ENCODE data around the gene TPM3. TPM values are rescaled to one million over a fixed set of nuclear protein-coding genes. Genes with fewer than 3 reads are reported as not detected.
A peak's percentile ranks its signal among the peaks of the same experiment; 100 is the strongest.

The TPM3 gene
- total and polyA plus RNA-seq, 9 of the 15 experiments (the other 6 are each of a cell fraction or from before 2014, with no cell fraction given), result 202 to 604 (median 421) TPM

- peak overlapping the region; percentile 85 for H2AFZ ChIP-seq (ENCODE audit: low read depth, low read length)
- no TSS peak for BruUV-seq (replicated peaks)
- no peaks in the 10 kb centered on the region for H3K36me3 ChIP-seq (ENCODE audit: control insufficient read depth, insufficient read depth, low read length)
- intact Hi-C loops (cut with micrococcal nuclease), result loop anchor here (5.0 kb wide), 1 partner anchor 33 kb away; no protein-coding TSS in a partner anchor
- ChIA-PET CTCF (ENCODE audit: low intra/inter-chr PET ratio) (no interaction called here), POLR2A (interaction anchor here (1.2 to 2.2 kb wide), 3 partner anchors 9 to 185 kb away, joined by 3 to 8 read pairs (median 3); partner anchors contain the start of gene SLC39A1)
- H3K4me1 ChIP-seq (replicated peaks in 1 of 2; ENCODE audit: control insufficient read depth in 2 of 2, insufficient read depth in 2 of 2, low read length in 2 of 2), result peaks cover 2 to 3% of the 10 kb centered on the region in 2 experiments; a peak in 1 of 5 replicates
- no peak for DNase-seq (ENCODE audit: extremely low read depth in 1 of 4, low spot score in 3 of 4)
- ATAC-seq, result no peak
- H4K20me1 ChIP-seq (replicated peaks; ENCODE audit: control insufficient read depth, insufficient read depth, low read length), result no peaks in the 10 kb centered on the region
- in situ Hi-C loops (cut with MboI), result no loop called here
- H3K9ac ChIP-seq (ENCODE audit: insufficient read depth in 1 of 2, low read depth in 2 of 2, low read length in 2 of 2), result no peak overlapping the region
- no peaks in the 10 kb centered on the region for H3K9me1 ChIP-seq (ENCODE audit: control insufficient read depth, insufficient read depth, low read length)
- H3K4me2 ChIP-seq (ENCODE audit: insufficient read depth, low read length), result no peak overlapping the region
- peak overlapping the region; percentile 59; the same call in 2 of the 3 replicates for H3K27ac ChIP-seq (ENCODE audit: extremely low read depth, low read depth, low read length)
- no peaks in the 10 kb centered on the region for H3K9me3 ChIP-seq (replicated peaks; ENCODE audit: control insufficient read depth, insufficient read depth, low read depth, low read length)
- no peak overlapping the region for H3K4me3 ChIP-seq
- 41% methylated on average over 2 of the region's 3 CpGs for WGBS (ENCODE audit: insufficient coverage, low coverage, missing lambda C conversion rate)
- no peaks in the 10 kb centered on the region for H3K79me2 ChIP-seq (ENCODE audit: control insufficient read depth, insufficient read depth, low read length)
- H3K27me3 ChIP-seq (ENCODE audit: control insufficient read depth in 2 of 2, insufficient read depth in 2 of 2, low read length in 2 of 2), result no peaks in the 10 kb centered on the region
- FAIRE-seq, result peak; percentile 6
- TF ChIP-seq BRF1 (IDR thresholded peaks at IDR 0.05; ENCODE audit: borderline replicate concordance, extremely low read depth, insufficient read length) (no peak), PURB (CRISPR knock-in tag; IDR thresholded peaks at IDR 0.05; ENCODE audit: low read depth) (no peak), MXD1 (CRISPR knock-in tag; IDR thresholded peaks at IDR 0.05; ENCODE audit: borderline replicate concordance, poor library complexity, severe bottlenecking) (no peak), NFE2 (IDR thresholded peaks at IDR 0.05; ENCODE audit: low read depth) (peak; percentile 69; the same call in 1 of the 2 replicates), POLR2G (IDR thresholded peaks at IDR 0.05; ENCODE audit: low read depth, low read length) (no peak), MAFK (IDR thresholded peaks at IDR 0.05; ENCODE audit: low read length) (peak; percentile 38; the same call in 1 of the 2 replicates), MCM2 (IDR thresholded peaks at IDR 0.05; ENCODE audit: low read depth) (no peak), POLR2AphosphoS2 (IDR thresholded peaks at IDR 0.05; ENCODE audit: low read length) (no peak), ZNF384 (IDR thresholded peaks at IDR 0.05; ENCODE audit: low read depth, low read length) (peak; percentile 88), SIN3A (IDR thresholded peaks at IDR 0.05; ENCODE audit: borderline replicate concordance in 2 of 2, control insufficient read depth in 1 of 2, low read depth in 2 of 2, low read length in 2 of 2) (no peak), NR1H2 (CRISPR knock-in tag; IDR thresholded peaks at IDR 0.05) (no peak), ZNF316 (IDR thresholded peaks at IDR 0.05) (0 out of 2 replicates have a peak, but pooled peaks have one; percentile 34), HMBOX1 (IDR thresholded peaks at IDR 0.05) (peak; percentile 81), MED1 (CRISPR knock-in tag; IDR thresholded peaks at IDR 0.05; ENCODE audit: borderline replicate concordance) (no peak), C11orf30 (IDR thresholded peaks at IDR 0.05; ENCODE audit: low read depth) (peak; percentile 55), TCF15 (CRISPR knock-in tag; IDR thresholded peaks at IDR 0.05) (no peak), BCLAF1 (IDR thresholded peaks at IDR 0.05; ENCODE audit: borderline replicate concordance in 1 of 2, control insufficient read depth in 1 of 2, low read depth in 2 of 2, low read length in 1 of 2) (no peak), DMBX1 (CRISPR knock-in tag; IDR thresholded peaks at IDR 0.05; ENCODE audit: borderline replicate concordance) (no peak)
Observed at GRCh38 chr1:154148807-154149206, 43.1 kb downstream of the TPM3 start.

Measured in K562 (cell line).